Measurements from ENCODE around the gene NDUFS7.

Gene NDUFS7

DNA sequence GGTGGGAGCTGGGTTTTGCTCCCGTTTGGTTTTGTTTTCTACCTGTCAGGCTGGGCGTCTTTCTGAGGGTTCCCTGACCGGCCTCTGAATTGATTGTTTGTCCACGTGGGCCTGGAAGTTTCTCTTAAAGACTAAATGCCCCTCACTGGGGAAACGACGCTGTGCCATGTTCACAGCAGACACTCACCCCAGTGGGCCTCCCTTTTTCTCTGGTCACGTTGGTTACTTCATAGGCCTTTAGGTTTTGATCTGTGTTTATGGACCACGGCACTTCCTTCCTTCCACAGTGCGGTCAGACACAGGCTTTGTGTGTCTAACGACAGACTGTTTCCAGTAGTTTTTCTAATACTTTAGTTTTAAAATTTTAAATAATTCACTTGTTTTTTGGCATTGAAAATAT, 20.1 kb upstream of the NDUFS7 start:
- Histone ChIP-seq H3K4me3 (no peak overlapping the region), H3K27ac (peak overlapping the region in 5 of 21 experiments; percentile 22 to 74 (median 39))

DNA sequence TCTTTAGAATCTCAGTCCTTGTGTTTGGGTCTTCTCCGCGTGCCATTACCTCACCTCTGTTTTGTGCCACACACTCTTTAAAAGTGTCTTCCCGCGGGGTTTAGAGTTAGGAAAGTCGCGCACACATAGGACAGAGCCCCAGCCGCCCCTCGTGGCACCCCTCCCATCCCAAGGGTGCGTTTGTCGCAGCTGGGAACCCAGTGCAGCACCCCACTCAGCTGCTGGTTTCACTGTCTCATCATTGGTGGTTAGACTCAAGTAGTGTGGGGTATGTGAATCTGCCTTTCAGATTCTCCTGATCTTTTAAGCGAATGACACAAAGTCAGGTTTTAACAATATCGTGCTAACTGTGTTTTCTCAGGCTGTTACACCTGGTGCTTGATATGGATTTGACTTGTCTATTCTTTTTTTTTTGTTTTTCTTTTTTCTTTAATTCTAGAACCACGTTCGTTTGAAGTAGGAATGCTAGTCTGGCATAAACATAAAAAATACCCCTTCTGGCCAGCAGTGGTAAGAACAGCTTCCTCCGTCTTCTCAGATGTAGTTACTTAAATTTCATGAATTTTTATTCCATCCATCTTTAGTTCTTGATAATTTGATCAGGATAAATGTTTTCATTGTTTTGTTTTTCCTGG, 19.5 kb upstream of the NDUFS7 start:
- no peak overlapping the region for H3K4me3 ChIP-seq
- H3K27ac ChIP-seq = peak overlapping the region in 2 of 21 experiments; percentile 39 to 43

DNA sequence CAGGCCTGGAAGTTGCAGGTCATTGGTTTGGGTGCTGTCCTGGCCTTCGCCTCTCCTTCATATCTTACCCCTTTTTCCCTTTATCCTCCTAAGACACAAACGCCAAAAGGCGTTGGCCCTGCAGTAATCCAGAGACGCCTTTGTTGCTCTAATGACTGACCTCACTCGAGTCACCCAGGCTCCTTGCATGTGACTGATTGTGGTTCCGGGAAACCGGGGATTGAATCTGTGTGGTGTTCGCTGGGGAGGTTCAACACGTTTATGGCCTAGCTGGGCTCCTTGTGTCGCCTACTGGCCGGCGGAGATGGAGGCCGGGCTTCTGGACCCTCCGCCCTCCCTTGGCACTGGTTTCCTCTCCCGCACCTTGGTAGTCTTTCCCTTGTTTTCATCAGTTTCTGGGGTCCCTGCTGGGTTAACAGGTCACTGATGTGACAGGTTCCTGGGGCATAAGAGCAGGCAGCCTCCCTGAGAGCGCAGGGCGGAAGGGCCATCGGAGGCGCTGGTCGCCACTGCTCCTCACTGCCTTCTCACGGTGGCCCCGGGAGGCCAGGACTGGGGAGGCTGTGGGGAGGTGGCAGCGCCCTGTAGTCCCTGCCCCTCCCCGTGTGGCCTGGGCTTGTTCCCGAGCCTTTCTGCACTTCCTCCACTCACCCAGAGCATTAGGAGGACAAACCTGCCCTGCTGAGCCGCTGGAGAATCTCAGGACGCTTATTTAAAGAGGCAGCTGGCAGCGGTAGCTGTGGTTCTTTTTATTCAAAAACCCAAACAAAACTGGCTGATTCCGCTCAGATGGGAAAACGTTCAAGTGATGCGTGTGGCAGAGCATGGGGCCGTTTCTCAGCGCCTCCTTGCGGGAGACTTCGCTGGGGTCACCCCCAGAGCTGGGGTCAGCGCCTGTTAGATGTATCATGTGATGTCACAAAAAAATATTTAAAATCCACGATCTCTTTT, 18.1 kb upstream of the NDUFS7 start:
- H3K4me3 ChIP-seq = no peak overlapping the region
- peak overlapping the region in 4 of 21 experiments; percentile 42 to 71 (median 50) for H3K27ac ChIP-seq

DNA sequence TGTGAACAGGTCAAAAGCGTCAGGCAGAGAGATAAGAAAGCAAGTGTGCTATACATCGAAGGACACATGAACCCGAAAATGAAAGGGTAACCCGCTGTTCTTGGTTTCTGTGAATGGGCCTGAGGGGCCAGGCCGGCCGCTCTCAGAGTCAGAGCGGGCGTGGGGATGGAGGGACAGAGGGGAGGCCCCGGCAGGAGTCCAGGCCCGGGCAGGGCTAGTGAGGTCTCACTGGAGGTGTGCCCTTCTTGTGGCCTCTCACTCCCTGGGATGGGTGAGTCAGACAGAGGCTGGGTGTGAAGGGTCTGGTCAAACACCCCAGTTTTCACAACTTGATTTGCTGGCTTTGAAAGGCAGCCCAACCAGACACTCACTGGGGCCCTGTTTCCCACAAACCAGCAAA, 17.4 kb upstream of the NDUFS7 start:
- H3K27ac ChIP-seq = peak overlapping the region in 1 of 21 experiments; percentile 32
- H3K4me3 ChIP-seq = no peak overlapping the region

GRCh38 chr19:1366899-1367870, 16.5 kb upstream of the NDUFS7 start:
- H3K27ac ChIP-seq = peak overlapping the region in 1 of 21 experiments; percentile 13
- H3K4me3 ChIP-seq = no peak overlapping the region

GRCh38 chr19:1369214-1369805, 14.4 kb upstream of the NDUFS7 start:
- H3K4me3 ChIP-seq = no peak overlapping the region
- no peak overlapping the region for H3K27ac ChIP-seq

- Histone ChIP-seq H3K4me3 (no peak overlapping the region), H3K27ac (no peak overlapping the region)
Observed at GRCh38 chr19:1370579-1371361, 12.9 kb upstream of the NDUFS7 start.

GRCh38 chr19:1373042-1373533, 10.6 kb upstream of the NDUFS7 start:
- Histone ChIP-seq H3K27ac (peak overlapping the region in 1 of 21 experiments; percentile 46), H3K4me3 (no peak overlapping the region)

DNA sequence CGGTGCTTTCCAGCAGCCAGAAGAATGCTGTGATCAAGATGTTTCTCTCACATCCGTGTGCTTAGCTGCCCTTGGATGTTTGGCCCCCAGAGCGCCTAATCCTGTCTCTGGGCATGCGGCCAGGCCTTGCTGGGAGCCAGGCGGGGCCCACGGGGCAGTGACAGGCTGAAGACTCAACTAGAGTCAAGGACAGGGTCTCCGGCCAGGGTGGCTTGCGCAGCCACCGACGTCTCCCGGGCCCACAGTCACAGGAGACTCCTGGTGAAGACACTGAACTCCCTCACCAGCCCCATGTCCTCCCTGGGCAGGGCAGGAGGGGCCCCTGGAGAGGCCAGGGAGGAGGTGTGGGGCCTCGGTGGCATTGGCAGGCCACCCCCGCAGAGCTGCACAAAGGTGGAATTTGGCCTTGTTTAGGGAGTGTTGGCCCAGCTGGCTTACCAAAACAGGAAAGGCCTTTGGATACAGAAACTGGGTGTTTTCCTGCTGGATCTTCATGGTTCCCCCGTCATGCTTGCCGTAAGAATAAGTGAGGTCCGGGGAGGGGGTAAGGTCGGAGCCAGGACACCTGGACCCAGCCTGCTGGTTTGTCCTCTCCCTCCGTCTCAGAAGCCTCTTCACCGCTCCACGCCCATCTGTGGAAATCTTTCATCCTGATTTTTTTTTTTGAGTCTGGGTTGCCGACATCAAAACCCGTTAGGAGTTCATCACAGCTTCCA, 10.0 kb upstream of the NDUFS7 start:
- Histone ChIP-seq H3K4me3 (no peak overlapping the region), H3K27ac (peak overlapping the region in 2 of 21 experiments; percentile 9 to 46)

DNA sequence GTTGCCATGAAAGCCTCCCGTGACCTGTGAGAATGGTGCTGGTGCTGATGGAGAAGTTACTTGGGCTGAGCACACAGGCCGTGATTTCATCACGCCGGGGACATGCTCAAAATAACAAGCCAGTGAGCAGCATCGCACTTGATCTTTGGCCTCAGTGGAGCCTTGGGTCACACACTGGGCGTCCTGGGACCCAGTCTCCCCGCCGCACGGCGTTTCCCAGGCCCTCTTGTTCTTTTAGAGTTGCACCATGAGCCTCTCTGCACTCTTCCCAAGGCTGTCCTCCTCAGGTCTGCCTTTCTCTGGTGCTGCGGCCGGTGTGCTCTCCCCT, 9.5 kb upstream of the NDUFS7 start:
- no peak overlapping the region for H3K4me3 ChIP-seq

DNA sequence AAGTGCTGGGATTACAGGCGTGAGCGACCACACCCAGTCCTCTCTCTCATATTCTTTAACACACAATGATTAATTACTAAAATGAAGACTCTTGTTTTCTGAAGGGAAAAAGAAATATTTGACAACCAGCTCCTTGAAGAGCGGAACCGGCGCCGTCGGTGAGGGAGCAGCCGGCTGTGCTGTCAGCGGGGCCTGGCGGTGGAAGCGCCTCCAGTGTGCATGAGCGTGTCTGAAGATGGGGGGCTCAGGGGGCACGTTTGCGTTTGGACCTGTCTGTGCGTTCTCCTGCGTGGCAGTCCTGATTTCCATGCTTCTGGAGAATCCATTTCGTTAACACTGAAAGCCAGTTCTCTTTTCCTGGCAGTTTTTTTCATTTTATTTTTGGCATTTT, 7.3 kb upstream of the NDUFS7 start:
- Histone ChIP-seq H3K27ac (no peak overlapping the region), H3K4me3 (no peak overlapping the region)

More for the DNA sequence above, 9.5 kb upstream of the NDUFS7 start:
- H3K27ac ChIP-seq = no peak overlapping the region

GRCh38 chr19:1377176-1377964, 6.3 kb upstream of the NDUFS7 start:
- no peak overlapping the region for H3K4me3 ChIP-seq
- no peak overlapping the region for H3K27ac ChIP-seq

GRCh38 chr19:1377965-1378785, 5.5 kb upstream of the NDUFS7 start:
- Histone ChIP-seq H3K27ac (no peak overlapping the region), H3K4me3 (no peak overlapping the region)

DNA sequence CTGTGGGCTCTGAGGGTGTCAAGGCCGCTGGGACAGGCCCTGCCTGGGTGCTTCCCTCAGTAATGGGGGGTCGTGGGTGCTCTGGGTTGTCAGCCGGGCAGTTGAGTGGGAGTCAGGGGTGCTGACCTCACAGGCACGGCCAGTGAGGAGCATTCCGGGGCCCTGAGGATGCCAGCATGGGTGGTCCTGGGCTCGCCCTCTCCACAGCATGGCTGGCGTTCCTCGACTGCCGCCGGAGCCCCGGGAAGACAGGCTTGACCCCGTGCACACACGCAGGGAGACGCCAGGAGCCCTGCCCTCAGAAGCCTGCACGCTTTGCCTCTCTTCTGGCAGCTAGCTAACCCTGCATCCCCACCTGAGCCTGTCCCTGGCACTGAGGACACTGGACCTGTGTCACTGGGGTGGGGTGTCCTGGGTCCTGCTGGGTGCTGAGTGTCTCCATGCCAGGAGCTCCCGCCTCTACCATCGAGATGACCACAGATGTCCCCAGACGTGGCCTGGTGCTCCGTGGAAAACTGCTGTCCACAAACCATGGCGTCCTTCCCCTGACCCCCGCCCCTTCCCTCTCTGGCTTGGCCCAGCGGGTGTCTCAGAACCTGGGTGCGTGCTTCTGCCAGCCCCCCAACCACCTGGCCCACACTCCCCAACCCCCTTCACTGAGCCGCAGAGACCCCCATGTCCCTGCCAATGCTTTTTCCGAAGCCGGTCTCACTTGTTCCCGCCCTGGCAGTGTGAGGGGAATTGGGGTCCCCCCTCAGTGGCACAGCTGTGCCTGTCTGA, 4.4 kb upstream of the NDUFS7 start:
- H3K4me3 ChIP-seq = no peak overlapping the region
- H3K27ac ChIP-seq = peak overlapping the region in 1 of 21 experiments; percentile 7

DNA sequence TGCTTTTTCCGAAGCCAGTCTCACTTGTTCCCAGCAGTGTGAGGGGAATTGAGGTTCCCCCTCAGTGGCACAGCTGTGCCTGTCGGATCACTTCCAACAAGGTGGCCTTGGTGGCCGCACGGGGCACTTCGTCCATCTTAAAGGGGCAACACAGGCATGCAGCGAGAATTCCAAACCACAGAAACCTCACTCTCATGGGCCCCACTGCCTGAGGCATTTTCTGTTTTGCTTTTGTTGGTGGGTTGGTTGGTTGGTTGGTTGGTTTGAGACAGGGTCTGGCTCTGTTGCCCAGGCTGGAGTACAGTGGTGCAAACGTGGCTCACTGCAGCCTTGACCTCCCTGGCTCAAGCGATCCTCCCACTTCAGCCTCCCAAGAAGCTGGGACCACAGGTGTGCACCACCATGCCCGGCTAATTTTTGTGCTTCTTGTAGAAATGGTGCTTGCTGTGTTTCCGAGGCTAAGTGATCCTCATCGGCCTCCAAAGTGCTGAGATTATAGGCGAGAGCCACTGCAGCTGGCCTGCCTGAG, 3.7 kb upstream of the NDUFS7 start:
- Histone ChIP-seq H3K27ac (peak overlapping the region in 1 of 21 experiments; percentile 7), H3K4me3 (no peak overlapping the region)

All from skin epidermis (tissue), 12 donors.